K562 (cell line): Measurements from ENCODE around the gene ZMYND15. TPM values are rescaled to one million over a fixed set of nuclear protein-coding genes. Genes with fewer than 3 reads are reported as not detected.
"Not testable (repeated sequence)": the region's sequence is repeated elsewhere in the genome, so short reads cannot be mapped to it uniquely, and the experiment has no call there.

Source experiments
- ATAC-seq: fragments of 200-7000 bp; cut with Tn5 transposase; 3 replicates; pipeline ENCODE4 v1.9.1; 2020; ENCODE audit warnings: moderate library complexity
- BruUV-seq: library from RNA; stranded (reverse); fragments of 400-500 nt; replicated peaks from 2 replicates; lab custom pipeline; 2021; lab: Mats Ljungman, UMichigan
- CTCF ChIA-PET: fragments of 300-600 bp; formaldehyde crosslinking; extraction: SDS; loops from one replicate; lab custom pipeline; 2021; ENCODE audit warnings: low intra/inter-chr PET ratio; lab: Yijun Ruan, JAX
- POLR2A ChIA-PET: fragments of 300-600, 350-650 bp; sonication (Branson Sonifier 250); formaldehyde crosslinking; extraction: SDS; loops from one replicate; lab custom pipeline; 2021; ENCODE audit warnings: antibody characterized with exemption, inconsistent platforms; lab: Yijun Ruan, JAX
- DNase-seq, 4 experiments: peaks; one replicate each; pipeline versions ENCODE4 v3.0.0 to v3.0.0-alpha.2; 2011 to 2018; ENCODE audit warnings: low spot score in 3 of 4, mixed read lengths in 3 of 4; ENCODE audit errors: extremely low read depth in 1 of 4
- FAIRE-seq: peaks from 2 replicates; lab custom pipeline; 2011; peaks lifted over from hg19 to GRCh38; lab: Jason Lieb, UNC
- H2AFZ ChIP-seq: 2 replicates; pipeline ENCODE4 v1.6.0; 2011; ENCODE audit warnings: low read depth, low read length, control low read depth, inconsistent platforms
- H3K27ac ChIP-seq: fragments of 200-600 bp; 3 replicates; pipeline ENCODE4 v1.8.0; 2011; ENCODE audit warnings: low read depth, mild to moderate bottlenecking, control low read depth, inconsistent platforms, low read length, moderate library complexity, mixed read lengths; ENCODE audit errors: extremely low read depth
- H3K27me3 ChIP-seq, 2 experiments: fragments of 300-600 bp in 1 of 2; 2 replicates in 1 of 2; 3 replicates in 1 of 2; pipeline versions ENCODE4 v1.6.0 to v1.8.0; 2011; ENCODE audit warnings: inconsistent platforms in 2 of 2, low read length in 2 of 2, mild to moderate bottlenecking in 1 of 2, mixed read lengths in 1 of 2, moderate library complexity in 1 of 2; ENCODE audit not compliant: control insufficient read depth in 2 of 2, insufficient read depth in 2 of 2
- H3K36me3 ChIP-seq: fragments of 300-600 bp; 3 replicates; pipeline ENCODE4 v1.8.0; 2011; ENCODE audit warnings: mild to moderate bottlenecking, low read length, inconsistent platforms; ENCODE audit not compliant: control insufficient read depth, insufficient read depth
- H3K4me1 ChIP-seq, 2 experiments: fragments of 200-600 bp in 1 of 2; replicated peaks in 1 of 2; 2 replicates in 1 of 2; 3 replicates in 1 of 2; pipeline versions ENCODE4 v1.5.1 to v1.8.0; 2011; ENCODE audit warnings: inconsistent platforms in 2 of 2, low read length in 2 of 2, mild to moderate bottlenecking in 1 of 2, mixed read lengths in 1 of 2, moderate library complexity in 1 of 2; ENCODE audit not compliant: control insufficient read depth in 2 of 2, insufficient read depth in 2 of 2
- H3K4me2 ChIP-seq: 2 replicates; pipeline ENCODE4 v1.6.1; 2011; ENCODE audit warnings: low read length, control low read depth, inconsistent platforms, mixed read lengths; ENCODE audit not compliant: insufficient read depth
- H3K4me3 ChIP-seq: fragments of 200-600 bp; sonication (generic), shearing (Covaris generic); 2 replicates; pipeline ENCODE4 v1.5.1; 2016; ENCODE audit warnings: control low read depth, inconsistent platforms
- H3K79me2 ChIP-seq: fragments of 200-600 bp; 3 replicates; pipeline ENCODE4 v1.8.0; 2011; ENCODE audit warnings: low read length, inconsistent platforms; ENCODE audit not compliant: control insufficient read depth, insufficient read depth
- H3K9ac ChIP-seq, 2 experiments: 2 replicates each; pipeline versions ENCODE4 v1.6.0 to v1.6.1; 2011; ENCODE audit warnings: low read depth in 2 of 2, low read length in 2 of 2, control low read depth in 1 of 2, inconsistent platforms in 1 of 2, mild to moderate bottlenecking in 1 of 2, mixed read lengths in 1 of 2; ENCODE audit not compliant: insufficient read depth in 1 of 2
- H3K9me1 ChIP-seq: one replicate; pipeline ENCODE4 v1.6.0; 2011; ENCODE audit warnings: inconsistent platforms, mild to moderate bottlenecking, low read length, moderate library complexity; ENCODE audit not compliant: control insufficient read depth, insufficient read depth
- H3K9me3 ChIP-seq: replicated peaks from 2 replicates; pipeline ENCODE4 v1.5.1; 2011; ENCODE audit warnings: low read depth, low read length, inconsistent platforms; ENCODE audit not compliant: control insufficient read depth, insufficient read depth
- H4K20me1 ChIP-seq: replicated peaks from 2 replicates; pipeline ENCODE4 v1.6.1; 2011; ENCODE audit warnings: low read length, inconsistent platforms, mixed read lengths; ENCODE audit not compliant: control insufficient read depth, insufficient read depth
- C11orf30 ChIP-seq: fragments of 450-650 bp; IDR thresholded peaks from 2 replicates; pipeline ENCODE4 v1.6.1; 2016; ENCODE audit warnings: low read depth, mild to moderate bottlenecking
- GTF2F1 ChIP-seq: IDR thresholded peaks from 2 replicates; pipeline ENCODE4 v1.6.1; 2011; ENCODE audit warnings: low read depth, low read length, improper control_type of control experiment
- MEIS2 ChIP-seq: fragments of 450-650 bp; IDR thresholded peaks from 2 replicates; pipeline ENCODE4 v1.6.1; 2014; ENCODE audit warnings: mild to moderate bottlenecking; ENCODE audit not compliant: partially characterized antibody
- MTA2 ChIP-seq: fragments of 450-650 bp; IDR thresholded peaks from 2 replicates; pipeline ENCODE4 v1.6.1; 2016; ENCODE audit warnings: low read depth
- NCOA6 ChIP-seq: fragments of 450-650 bp; IDR thresholded peaks from 2 replicates; pipeline ENCODE4 v1.6.1; 2017; ENCODE audit warnings: mild to moderate bottlenecking
- NR2C1 ChIP-seq, 2 experiments: fragments of 450-650 bp; IDR thresholded peaks; 2 replicates each; pipeline ENCODE4 v1.6.1; 2017; ENCODE audit warnings: mild to moderate bottlenecking in 2 of 2, antibody characterized with exemption in 1 of 2, inconsistent platforms in 1 of 2, missing compliant biosample characterization in 1 of 2, missing genetic modification characterization in 1 of 2
- TGIF2 ChIP-seq: sonication (generic); formaldehyde crosslinking; IDR thresholded peaks from 2 replicates; pipeline ENCODE4 v1.8.1; 2022; ENCODE audit warnings: mild to moderate bottlenecking, missing genetic modification reagents, moderate library complexity
- ZNF253 ChIP-seq: fragments of 250-450 bp; sonication (Bioruptor Pico); conservative IDR thresholded peaks from 2 replicates; pipeline ENCODE4 v1.6.1; 2021; ENCODE audit warnings: mild to moderate bottlenecking
- ZNF518B ChIP-seq: fragments of 250-450 bp; sonication (Bioruptor Pico); IDR thresholded peaks from 2 replicates; pipeline ENCODE4 v1.5.0; 2021; ENCODE audit warnings: mild to moderate bottlenecking, moderate library complexity
- WGBS: fragments of 100-300 bp; shearing (Covaris generic); methylation state at CpG from one replicate; pipeline ENCODE4 v1.1.6; 2016; ENCODE audit warnings: low coverage, mixed read lengths; ENCODE audit not compliant: insufficient coverage; ENCODE audit errors: missing lambda C conversion rate; 5-methylcytosine and 5-hydroxymethylcytosine counted together
- in situ Hi-C: fragments of 300-500 bp; cut with MboI; formaldehyde crosslinking; loops from 4 replicates; pipeline ENCODE4 v1.15.0; 2018; ENCODE audit warnings: inconsistent platforms, mixed read lengths
- intact Hi-C: fragments of 100-400 bp; cut with micrococcal nuclease; formaldehyde crosslinking; loops from 2 replicates; pipeline ENCODE4 v1.14.2; 2022
- polyA plus RNA-seq, 8 experiments: library from polyadenylated mRNA; depleted of rRNA in 4 of 8; stranded (reverse) in 5 of 8; unstranded in 3 of 8; fragments of >200 nt; fragmentation: Nextera tagmentation in 2 of 8; fragmentation: Illumina TruSeq in 1 of 8; extraction: Ambion mirVana in 2 of 8; extraction: Trizol in 1 of 8; gene quantifications; 2 replicates each; pipeline versions ENCODE4 v1.2.1 to v1.2.3, GENCODE V29; 2011 to 2014; ENCODE audit warnings: inconsistent platforms in 1 of 8, missing spikeins in 1 of 8
- total RNA-seq, 7 experiments: library from RNA; depleted of rRNA in 6 of 7; stranded (reverse); fragments of >200 nt in 6 of 7; fragmentation: Illumina TruSeq in 2 of 7; extraction: Trizol in 2 of 7; gene quantifications; 2 replicates each; pipeline versions ENCODE4 v1.2.1 to v1.2.3, GENCODE V29; 2011 to 2021; ENCODE audit warnings: low replicate concordance in 1 of 7

ZMYND15 gene
- total and polyA plus RNA-seq, 9 of the 15 experiments (the other 6 are each of a cell fraction or from before 2014, with no cell fraction given): 0.09 TPM; not detected in 8

GRCh38 chr17:4712526-4712925 lies 27.1 kb upstream of the ZMYND15 start:
- no peak overlapping the region for H3K9ac ChIP-seq
- 60% methylated on average over 3 of the region's 3 CpGs for WGBS
- ChIA-PET CTCF (no interaction called here), POLR2A (no interaction called here)
- H3K4me3 ChIP-seq: no peak overlapping the region
- ATAC-seq (no peak), FAIRE-seq (no peak), DNase-seq (no peak)
- H3K9me1 ChIP-seq: no peaks in the 10 kb centered on the region
- in situ Hi-C loops (loop anchor here (5.0 kb wide), 1 partner anchor 170 kb away; no protein-coding TSS in a partner anchor), intact Hi-C loops (no loop called here)
- no peaks in the 10 kb centered on the region for H3K27me3 ChIP-seq
- no peaks in the 10 kb centered on the region for H3K79me2 ChIP-seq
- 0 out of 2 replicates have a peak, but pooled peaks cover 4% of the 10 kb centered on the region for H4K20me1 ChIP-seq
- peaks cover 3 to 21% of the 10 kb centered on the region in 2 experiments; a peak in 4 of 5 replicates for H3K4me1 ChIP-seq
- no peak overlapping the region for H3K27ac ChIP-seq
- H3K4me2 ChIP-seq: no peak overlapping the region
- no peaks in the 10 kb centered on the region for H3K9me3 ChIP-seq
- TF ChIP-seq NCOA6 (no peak), TGIF2 (CRISPR knock-in tag) (no peak), NR2C1 (IDR thresholded peaks at IDR 0.05) (no peak), NR2C1 (tag; IDR thresholded peaks at IDR 0.05) (no peak), MTA2 (no peak), GTF2F1 (no peak), ZNF253 (CRISPR knock-in tag) (no peak), MEIS2 (no peak), ZNF518B (CRISPR knock-in tag) (no peak), C11orf30 (no peak)
- no peak overlapping the region for H2AFZ ChIP-seq
- no TSS peak for BruUV-seq
- H3K36me3 ChIP-seq: no peaks in the 10 kb centered on the region

GRCh38 chr17:4714340-4715062 lies 25.1 kb upstream of the ZMYND15 start:
- CTCF ChIA-PET: interaction anchor here (0.6 kb wide), 1 partner anchor 344 kb away, joined by 6 read pairs; no protein-coding TSS in a partner anchor
- ATAC-seq, intact Hi-C loops, H3K27me3 ChIP-seq, H3K79me2 ChIP-seq, BruUV-seq, H3K4me3 ChIP-seq, H3K36me3 ChIP-seq, H3K9me3 ChIP-seq, H3K9me1 ChIP-seq, H3K9ac ChIP-seq, H4K20me1 ChIP-seq, H3K4me2 ChIP-seq, DNase-seq, H3K27ac ChIP-seq, H2AFZ ChIP-seq, FAIRE-seq: not testable (repeated sequence)
- in situ Hi-C loops: loop anchor here (5.0 kb wide), 1 partner anchor 168 kb away; no protein-coding TSS in a partner anchor
- H3K4me1 ChIP-seq: peaks cover 3 to 18% of the 10 kb centered on the region in 2 experiments; a peak in 4 of 5 replicates
- POLR2A ChIA-PET: interaction anchor here (0.8 kb wide), 1 partner anchor 11 kb away, joined by 3 read pairs; no protein-coding TSS in a partner anchor
- 41% methylated on average over 4 of the region's 15 CpGs for WGBS
